ENCODE measurements around the gene ATG13. TPM values are rescaled to one million over a fixed set of nuclear protein-coding genes. Genes with fewer than 3 reads are reported as not detected.

The ATG13 gene
- total RNA-seq, 1 experiment from 2014 or later = 57.1 TPM

- intact Hi-C loops (cut with micrococcal nuclease; ENCODE audit: unreplicated experiment) = no loop called here
- Mint-ChIP-seq H3K9me3 (ENCODE audit: low read depth, unreplicated experiment) (no peaks in the 10 kb centered on the region), H3K27ac (ENCODE audit: unreplicated experiment) (no peak overlapping the region), H3K4me1 (ENCODE audit: low read depth, unreplicated experiment) (peaks cover 10% of the 10 kb centered on the region), H3K4me3 (ENCODE audit: low read depth, unreplicated experiment) (no peak overlapping the region), H3K36me3 (ENCODE audit: insufficient read depth, unreplicated experiment) (peaks cover 16% of the 10 kb centered on the region), H3K27me3 (ENCODE audit: unreplicated experiment) (no peaks in the 10 kb centered on the region)
- CTCF ChIA-PET = interaction anchor here (0.7 kb wide), 1 partner anchor 552 kb away, joined by 6 read pairs; no protein-coding TSS in a partner anchor
- TF ChIP-seq CTCF (IDR thresholded peaks at IDR 0.05; ENCODE audit: unreplicated experiment) = no peak
- no TSS peak for BruUV-seq (replicated peaks)
- DNase-seq = no peak
Measured at GRCh38 chr11:46597609-46598219, 19.6 kb upstream of the ATG13 start.

GRCh38 chr11:46599340-46600193 is 17.8 kb upstream of the ATG13 start:
- H3K9me3 Mint-ChIP-seq (ENCODE audit: low read depth, unreplicated experiment) = no peaks in the 10 kb centered on the region
- no peaks in the 10 kb centered on the region for H3K27me3 Mint-ChIP-seq (ENCODE audit: unreplicated experiment)
- intact Hi-C loops (cut with micrococcal nuclease; ENCODE audit: unreplicated experiment) = no loop called here
- CTCF ChIA-PET = interaction anchor here (0.7 to 1.1 kb wide), 2 partner anchors 13 to 123 kb away, joined by 3 read pairs; no protein-coding TSS in a partner anchor
- BruUV-seq (replicated peaks) = no TSS peak
- no peak for DNase-seq
- no peak overlapping the region for H3K27ac Mint-ChIP-seq (ENCODE audit: unreplicated experiment)
- no peak for TF ChIP-seq CTCF (IDR thresholded peaks at IDR 0.05; ENCODE audit: unreplicated experiment)
- H3K36me3 Mint-ChIP-seq (ENCODE audit: insufficient read depth, unreplicated experiment) = no peaks in the 10 kb centered on the region
- H3K4me1 Mint-ChIP-seq (ENCODE audit: low read depth, unreplicated experiment) = peaks cover 10% of the 10 kb centered on the region
- H3K4me3 Mint-ChIP-seq (ENCODE audit: low read depth, unreplicated experiment) = no peak overlapping the region

GRCh38 chr11:46600194-46600960 is 17.0 kb upstream of the ATG13 start:
- DNase-seq = no peak
- no TSS peak for BruUV-seq (replicated peaks)
- no peak for TF ChIP-seq CTCF (IDR thresholded peaks at IDR 0.05; ENCODE audit: unreplicated experiment)
- H3K36me3 Mint-ChIP-seq (ENCODE audit: insufficient read depth, unreplicated experiment) = no peaks in the 10 kb centered on the region
- H3K27me3 Mint-ChIP-seq (ENCODE audit: unreplicated experiment) = no peaks in the 10 kb centered on the region
- intact Hi-C loops (cut with micrococcal nuclease; ENCODE audit: unreplicated experiment) = no loop called here
- no peak overlapping the region for H3K27ac Mint-ChIP-seq (ENCODE audit: unreplicated experiment)
- H3K9me3 Mint-ChIP-seq (ENCODE audit: low read depth, unreplicated experiment) = no peaks in the 10 kb centered on the region
- H3K4me3 Mint-ChIP-seq (ENCODE audit: low read depth, unreplicated experiment) = no peak overlapping the region
- CTCF ChIA-PET = interaction anchor here (0.7 to 1.1 kb wide), 2 partner anchors 12 to 45 kb away, joined by 3 read pairs; no protein-coding TSS in a partner anchor
- peaks cover 10% of the 10 kb centered on the region for H3K4me1 Mint-ChIP-seq (ENCODE audit: low read depth, unreplicated experiment)

- no TSS peak for BruUV-seq (replicated peaks)
- CTCF ChIA-PET = no interaction called here
- intact Hi-C loops (cut with micrococcal nuclease; ENCODE audit: unreplicated experiment) = no loop called here
- H3K36me3 Mint-ChIP-seq (ENCODE audit: insufficient read depth, unreplicated experiment) = no peaks in the 10 kb centered on the region
- TF ChIP-seq CTCF (IDR thresholded peaks at IDR 0.05; ENCODE audit: unreplicated experiment) = no peak
- no peak overlapping the region for H3K27ac Mint-ChIP-seq (ENCODE audit: unreplicated experiment)
- H3K4me1 Mint-ChIP-seq (ENCODE audit: low read depth, unreplicated experiment) = peaks cover 10% of the 10 kb centered on the region
- H3K9me3 Mint-ChIP-seq (ENCODE audit: low read depth, unreplicated experiment) = no peaks in the 10 kb centered on the region
- no peak overlapping the region for H3K4me3 Mint-ChIP-seq (ENCODE audit: low read depth, unreplicated experiment)
- no peak for DNase-seq
- H3K27me3 Mint-ChIP-seq (ENCODE audit: unreplicated experiment) = no peaks in the 10 kb centered on the region
Measured at GRCh38 chr11:46601129-46601528, 16.2 kb upstream of the ATG13 start.

Data from Calu3 (cell line).